Cardiac muscle cell (in vitro differentiated cells and primary cell): ENCODE results near the gene CHPF. TPM values are rescaled to one million over a fixed set of nuclear protein-coding genes. Genes with fewer than 3 reads are reported as not detected.
A peak's percentile ranks its signal among the peaks of the same experiment; 100 is the strongest.

Experiments
- DNase-seq, 2 donors: peaks; one replicate each; pipeline versions ENCODE4 v3.0.0 to v3.0.0-alpha.2; 2010 to 2017; ENCODE audit warnings: low read depth in 1 of 2, low spot score in 1 of 2
- H3K27ac ChIP-seq: fragments of 200-600 bp; sonication (generic); 2 replicates; pipeline ENCODE4 v1.5.1; 2016
- H3K27me3 ChIP-seq: fragments of 200-600 bp; sonication (generic); 2 replicates; pipeline ENCODE4 v1.6.0; 2016; ENCODE audit warnings: control low read depth
- H3K36me3 ChIP-seq: fragments of 200-600 bp; sonication (generic); 2 replicates; pipeline ENCODE4 v1.5.1; 2016; ENCODE audit warnings: control low read depth
- H3K4me1 ChIP-seq: fragments of 200-600 bp; sonication (generic); 2 replicates; pipeline ENCODE4 v1.8.1; 2017; ENCODE audit warnings: low read depth, mild to moderate bottlenecking, mixed run types
- H3K4me3 ChIP-seq: fragments of 200-600 bp; sonication (generic); 2 replicates; pipeline ENCODE4 v1.5.1; 2016; ENCODE audit warnings: mild to moderate bottlenecking
- H3K9me3 ChIP-seq: fragments of 200-600 bp; sonication (generic); 2 replicates; pipeline ENCODE4 v1.5.1; 2017; ENCODE audit warnings: low read depth, mild to moderate bottlenecking, control low read depth
- CTCF ChIP-seq: IDR thresholded peaks from 2 replicates; pipeline ENCODE4 v1.5.1; 2012; ENCODE audit warnings: low read depth, mild to moderate bottlenecking, low read length
- polyA plus RNA-seq: library from polyadenylated mRNA; unstranded; fragments of >200 nt; fragmentation: Nextera tagmentation; extraction: Ambion mirVana; gene quantifications from 2 replicates; pipeline ENCODE4 v1.2.1, GENCODE V29; 2016
- total RNA-seq: library from RNA; depleted of rRNA; stranded (reverse); fragments of >200 nt; gene quantifications from 2 replicates; pipeline ENCODE4 v1.2.3, GENCODE V29; 2016

The CHPF gene
- total and polyA plus RNA-seq, 2 experiments from 2014 or later, result 208 to 301 TPM

DNA sequence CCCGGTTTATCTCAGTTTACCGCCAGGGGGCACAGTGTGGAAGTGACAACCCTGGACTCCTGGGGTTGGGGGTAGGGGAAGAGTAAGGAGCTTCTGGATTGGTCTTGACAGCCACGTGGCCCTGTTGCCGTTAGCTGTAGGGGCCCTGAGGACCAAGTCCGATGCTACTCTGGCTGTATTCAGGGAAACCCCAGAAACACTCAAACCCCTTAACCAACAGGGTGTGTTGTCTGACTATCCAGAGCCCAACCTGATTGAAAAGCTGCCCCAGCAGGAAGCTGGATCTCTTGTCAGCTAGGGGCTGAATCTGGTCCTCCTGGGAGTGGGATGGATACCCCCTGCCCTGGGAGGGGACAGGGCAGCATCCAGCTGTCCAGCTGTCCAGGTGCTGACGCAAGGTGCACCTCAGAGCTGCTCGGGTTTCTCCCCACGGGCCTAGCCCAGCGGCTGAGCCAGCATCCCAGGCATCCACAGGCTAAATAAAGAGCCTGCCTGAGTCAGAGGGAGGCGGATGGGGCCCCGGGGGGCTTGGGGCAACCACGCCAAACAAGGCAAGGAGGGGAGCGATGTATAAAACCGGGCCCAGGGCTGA is 48.0 kb downstream of the CHPF start:
- no peak overlapping the region for H3K27ac ChIP-seq
- DNase-seq, result peak; percentile 83 to 87
- no peak overlapping the region for H3K4me3 ChIP-seq
- H3K27me3 ChIP-seq, result peaks cover 8% of the 10 kb centered on the region
- peaks cover 12% of the 10 kb centered on the region for H3K36me3 ChIP-seq
- H3K4me1 ChIP-seq, result peaks cover 29% of the 10 kb centered on the region
- no peaks in the 10 kb centered on the region for H3K9me3 ChIP-seq
- TF ChIP-seq CTCF, result peak; percentile 73

DNA sequence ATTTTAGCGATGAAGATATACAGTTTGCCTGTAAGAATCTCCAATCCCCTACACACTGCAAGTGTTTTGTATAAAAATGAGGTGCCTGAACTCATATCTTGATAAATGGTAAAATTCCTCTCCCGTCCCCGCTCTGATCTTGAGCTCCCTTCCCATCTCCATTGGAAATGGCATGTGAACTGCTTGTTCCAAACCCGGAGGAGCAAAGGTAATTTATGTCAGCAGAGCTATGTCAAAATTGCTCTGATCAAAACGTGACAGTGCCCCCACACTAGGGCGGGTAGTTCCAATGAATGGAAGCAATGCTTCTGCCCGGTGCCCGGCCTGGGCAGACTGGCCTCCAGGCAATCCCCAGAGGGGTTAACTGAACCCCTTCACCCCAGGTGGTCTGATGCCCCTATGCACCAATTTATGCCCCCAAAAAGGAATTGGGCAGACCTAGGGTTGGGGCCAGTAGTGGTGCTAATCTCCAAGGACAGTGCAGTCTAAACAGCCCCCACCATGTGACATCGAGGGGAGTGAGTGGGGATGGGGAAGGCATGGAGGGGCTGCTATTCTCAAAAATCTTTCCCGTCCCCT is 48.6 kb downstream of the CHPF start:
- H3K27ac ChIP-seq, result no peak overlapping the region
- peaks cover 18% of the 10 kb centered on the region for H3K36me3 ChIP-seq
- H3K9me3 ChIP-seq, result no peaks in the 10 kb centered on the region
- H3K27me3 ChIP-seq, result peaks cover 8% of the 10 kb centered on the region
- DNase-seq, result no peak
- no peak for TF ChIP-seq CTCF
- H3K4me3 ChIP-seq, result no peak overlapping the region
- H3K4me1 ChIP-seq, result peaks cover 25% of the 10 kb centered on the region

GRCh38 chr2:219493086-219493485 is 50.5 kb downstream of the CHPF start:
- H3K9me3 ChIP-seq, result no peaks in the 10 kb centered on the region
- DNase-seq, result no peak
- H3K4me1 ChIP-seq, result peaks cover 16% of the 10 kb centered on the region
- H3K27me3 ChIP-seq, result peaks cover 8% of the 10 kb centered on the region
- peak overlapping the region; percentile 6 for H3K27ac ChIP-seq
- H3K4me3 ChIP-seq, result no peak overlapping the region
- H3K36me3 ChIP-seq, result peaks cover 34% of the 10 kb centered on the region
- TF ChIP-seq CTCF, result no peak

DNA sequence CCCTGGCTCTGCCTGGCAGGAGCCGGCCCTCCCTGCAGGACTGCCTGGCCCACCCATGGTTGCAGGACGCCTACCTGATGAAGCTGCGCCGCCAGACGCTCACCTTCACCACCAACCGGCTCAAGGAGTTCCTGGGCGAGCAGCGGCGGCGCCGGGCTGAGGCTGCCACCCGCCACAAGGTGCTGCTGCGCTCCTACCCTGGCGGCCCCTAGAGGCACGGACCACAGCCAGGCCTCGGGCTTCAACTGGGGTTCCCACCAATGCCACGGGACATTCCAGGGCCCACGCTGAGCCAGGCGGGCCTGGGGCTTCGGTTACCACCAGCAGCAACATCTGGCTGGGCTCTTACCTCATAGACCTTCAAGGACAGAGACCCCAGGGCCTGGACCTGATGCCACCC is 51.0 kb downstream of the CHPF start:
- peaks cover 8% of the 10 kb centered on the region for H3K27me3 ChIP-seq
- H3K4me1 ChIP-seq, result peaks cover 16% of the 10 kb centered on the region
- DNase-seq, result no peak
- H3K36me3 ChIP-seq, result peaks cover 34% of the 10 kb centered on the region
- no peak for TF ChIP-seq CTCF
- no peak overlapping the region for H3K4me3 ChIP-seq
- no peaks in the 10 kb centered on the region for H3K9me3 ChIP-seq
- peak overlapping the region; percentile 6 for H3K27ac ChIP-seq

GRCh38 chr2:219491278-219491963 is 52.2 kb downstream of the CHPF start:
- Histone ChIP-seq H3K9me3 (no peaks in the 10 kb centered on the region), H3K27me3 (no peaks in the 10 kb centered on the region)

More at GRCh38 chr2:219491278-219491963, 52.2 kb downstream of the CHPF start:
- H3K4me1 ChIP-seq, result peaks cover 15% of the 10 kb centered on the region
- no peak for TF ChIP-seq CTCF
- DNase-seq, result no peak
- H3K27ac ChIP-seq, result peak overlapping the region; percentile 10
- H3K36me3 ChIP-seq, result peaks cover 34% of the 10 kb centered on the region
- H3K4me3 ChIP-seq, result no peak overlapping the region
